Measurements from ENCODE around the gene MRPL20.
"Not testable (repeated sequence)": the region's sequence is repeated elsewhere in the genome, so short reads cannot be mapped to it uniquely, and the experiment has no call there.

The MRPL20 gene

GRCh38 chr1:1406821-1407635, at the start of gene MRPL20:
Gene MRPL20, minus strand, starts transcription at chr1:1407293. Its CDS starts 76 bp downstream, at chr1:1407217.
- DNase-seq, result peak; percentile 91

GRCh38 chr1:1456683-1457255, 49.7 kb upstream of the MRPL20 start:
- DNase-seq, result not testable (repeated sequence)

- not testable (repeated sequence) for DNase-seq
These were observed 48.8 kb upstream of the MRPL20 start for GRCh38 chr1:1455934-1456333.

GRCh38 chr1:1455366-1455884, 48.3 kb upstream of the MRPL20 start:
- DNase-seq, result no peak

- not testable (repeated sequence) for DNase-seq
These were observed 47.4 kb upstream of the MRPL20 start for GRCh38 chr1:1454286-1455056.

- DNase-seq, result no peak
These were observed 45.8 kb upstream of the MRPL20 start for GRCh38 chr1:1452882-1453281.

GRCh38 chr1:1452365-1452739, 45.3 kb upstream of the MRPL20 start:
- peak; percentile 69 for DNase-seq

GRCh38 chr1:1451696-1452364, 44.7 kb upstream of the MRPL20 start:
- no peak for DNase-seq

GRCh38 chr1:1450616-1451015, 43.5 kb upstream of the MRPL20 start:
- DNase-seq, result not testable (repeated sequence)

- DNase-seq, result no peak
These were observed 42.1 kb upstream of the MRPL20 start, which contains the start of gene ATAD3C for GRCh38 chr1:1449099-1449739. Gene ATAD3C, plus strand, starts transcription at chr1:1449689. Its CDS starts 995 bp downstream, at chr1:1450684.

- not testable (repeated sequence) for DNase-seq
These were observed 39.5 kb upstream of the MRPL20 start for GRCh38 chr1:1446631-1447030.

- no peak for DNase-seq
These were observed 35.1 kb upstream of the MRPL20 start for GRCh38 chr1:1442069-1442770.

GRCh38 chr1:1441002-1441888, 34.2 kb upstream of the MRPL20 start:
- DNase-seq, result no peak

- no peak for DNase-seq
These were observed 33.3 kb upstream of the MRPL20 start for GRCh38 chr1:1440262-1441001.

- DNase-seq, result no peak
These were observed 32.6 kb upstream of the MRPL20 start for GRCh38 chr1:1439546-1440261.

GRCh38 chr1:1438531-1439381, 31.7 kb upstream of the MRPL20 start:
- no peak for DNase-seq

- DNase-seq, result no peak
These were observed 30.8 kb upstream of the MRPL20 start for GRCh38 chr1:1437904-1438376.
